Spleen (tissue), 11 donors: ENCODE data around the gene SPEM2. TPM values are rescaled to one million over a fixed set of nuclear protein-coding genes. Genes with fewer than 3 reads are reported as not detected.
A peak's percentile ranks its signal among the peaks of the same experiment; 100 is the strongest.

ENCODE experiments used
- DNase-seq: peaks from one replicate; pipeline ENCODE4 v3.0.0-alpha.2; 2020
- H3K27ac ChIP-seq, 8 donors: fragments of 200-600 bp; sonication (generic) in 7 of 8; 1 replicate in 4 of 8; 2 replicates in 4 of 8; pipeline versions ENCODE4 v1.5.0 to v1.8.0; 2016 to 2021; ENCODE audit warnings: inconsistent platforms in 4 of 8, mild to moderate bottlenecking in 4 of 8, moderate library complexity in 1 of 8
- H3K27me3 ChIP-seq, 7 donors: fragments of 200-600 bp; sonication (generic) in 6 of 7; replicated peaks in 1 of 7; 1 replicate in 4 of 7; 2 replicates in 3 of 7; pipeline versions ENCODE4 v1.5.0 to v1.8.0; 2016 to 2021; ENCODE audit warnings: inconsistent platforms in 3 of 7, mild to moderate bottlenecking in 1 of 7
- H3K36me3 ChIP-seq, 6 donors: fragments of 200-600 bp; sonication (generic) in 5 of 6; 1 replicate in 4 of 6; 2 replicates in 2 of 6; pipeline versions ENCODE4 v1.5.0 to v1.8.0; 2016 to 2021; ENCODE audit warnings: inconsistent platforms in 2 of 6
- H3K4me1 ChIP-seq, 6 donors: fragments of 200-600 bp; sonication (generic) in 5 of 6; 1 replicate in 3 of 6; 2 replicates in 3 of 6; pipeline versions ENCODE4 v1.5.0 to v1.8.0; 2016 to 2021; ENCODE audit warnings: inconsistent platforms in 3 of 6
- H3K4me3 ChIP-seq, 8 donors: fragments of 200-600 bp; sonication (generic) in 7 of 8; 1 replicate in 4 of 8; 2 replicates in 4 of 8; pipeline versions ENCODE4 v1.5.0 to v1.8.0; 2016 to 2021; ENCODE audit warnings: inconsistent platforms in 4 of 8, mild to moderate bottlenecking in 4 of 8, moderate library complexity in 2 of 8
- H3K9me3 ChIP-seq, 8 donors: fragments of 200-600 bp; sonication (generic) in 7 of 8; 1 replicate in 4 of 8; 2 replicates in 4 of 8; pipeline versions ENCODE4 v1.5.0 to v1.8.0; 2016 to 2021; ENCODE audit warnings: inconsistent platforms in 4 of 8
- CTCF ChIP-seq, 11 experiments: fragments of 200-600 bp in 7 of 11; fragments of 450-650 bp in 4 of 11; sonication (generic) in 4 of 11; IDR thresholded peaks in 8 of 11; conservative IDR thresholded peaks in 3 of 11; 1 replicate in 7 of 11; 2 replicates in 4 of 11; pipeline versions ENCODE4 v1.4.0 to v1.8.0; 2016 to 2021; ENCODE audit warnings: antibody characterized with exemption in 11 of 11, inconsistent platforms in 4 of 11, mild to moderate bottlenecking in 1 of 11
- POLR2A ChIP-seq, 3 donors: fragments of 450-650 bp; IDR thresholded peaks; one replicate each; pipeline ENCODE4 v1.5.1; 2017; ENCODE audit warnings: antibody characterized with exemption in 3 of 3, mild to moderate bottlenecking in 1 of 3
- POLR2AphosphoS5 ChIP-seq, 3 donors: sonication (generic); formaldehyde crosslinking; IDR thresholded peaks; one replicate each; pipeline ENCODE4 v1.5.1; 2017; ENCODE audit warnings: antibody characterized with exemption in 3 of 3
- WGBS, 5 donors: extraction: QIAGEN DNeasy Blood & Tissue Kit in 3 of 5; methylation state at CpG; one replicate each; pipeline versions ENCODE4 v1.1.5 to v1.1.7; 2013 to 2018; 5-methylcytosine and 5-hydroxymethylcytosine counted together
- intact Hi-C: fragments of 100-400 bp; cut with DNase I; formaldehyde crosslinking; loops from one replicate; pipeline ENCODE4 v1.15.0; 2023; ENCODE audit warnings: low total_unique reads
- polyA plus RNA-seq, 3 donors: library from polyadenylated mRNA; stranded (reverse); fragments of 200-250 nt; gene quantifications; one replicate each; pipeline ENCODE4 v1.2.1, GENCODE V29; 2013
- total RNA-seq, 7 donors: library from RNA; depleted of rRNA in 3 of 7; stranded (reverse); fragments of >200 nt in 3 of 7; fragmentation: NEBNext Ultra II Directional in 4 of 7; extraction: Animal tissue kit (Norgen Biotek cat#: 25700) in 4 of 7; gene quantifications; one replicate each; pipeline versions ENCODE4 v1.1.0 to v1.2.1, GENCODE V29; 2016 to 2021
- donor health status: healthy with polysubstance abuse.
- donor health status: DM: no; HTN: no; CAD: no; lungs with moderate emphysema.
- donor health status: DM: no; HTN: no; CAD: no.
- donor health status: Bipolar disorder and iron deficiency.
- donor health status: healthy.
- donor health status: DM: no; HTN: no; CAD: no.
- donor health status: DM: yes; HTN: yes; CAD: no.

The SPEM2 gene
- total and polyA plus RNA-seq, 10 donors: not detected

- Histone ChIP-seq H3K27me3 (peaks cover 0 to 62% (median 10%) of the 10 kb centered on the region in 7 donors), H3K9me3 (peaks cover 0 to 6% (median 0%) of the 10 kb centered on the region in 8 donors), H3K36me3 (no peaks in the 10 kb centered on the region), H3K4me3 (peak within 1 kb of the TSS; percentile 16 to 66 (median 33)), H3K27ac (peak within 1 kb of the TSS in 3 of 8 donors; percentile 24 to 38 (median 38)), H3K4me1 (peaks cover 7 to 40% (median 33%) of the 10 kb centered on the region in 6 donors)
- TF ChIP-seq POLR2AphosphoS5 (IDR thresholded peaks at IDR 0.05) (peak; percentile 54 to 75 (median 62)), CTCF (IDR thresholded peaks at IDR 0.05 in 8 of 11, conservative IDR thresholded peaks at IDR 0.05 in 3 of 11) (no peak), POLR2A (IDR thresholded peaks at IDR 0.05) (no peak)
- intact Hi-C loops: no loop called here
- WGBS, 5 donors: 7 to 14% (median 8%) methylated on average over 36 to 52 of the region's 52 CpGs
- peak; percentile 77 for DNase-seq
These were observed 44.3 kb upstream of the SPEM2 start, which contains the start of gene TNK1 for GRCh38 chr17:7380855-7381683. Gene TNK1, plus strand, starts transcription at chr17:7381089. Its CDS starts 1,838 bp downstream, at chr17:7382927.

- peaks cover 0 to 62% (median 10%) of the 10 kb centered on the region in 7 donors for H3K27me3 ChIP-seq
- intact Hi-C loops: no loop called here
- TF ChIP-seq POLR2A (IDR thresholded peaks at IDR 0.05) (no peak), CTCF (IDR thresholded peaks at IDR 0.05 in 8 of 11, conservative IDR thresholded peaks at IDR 0.05 in 3 of 11) (no peak), POLR2AphosphoS5 (IDR thresholded peaks at IDR 0.05) (no peak)
- no peak overlapping the region for H3K27ac ChIP-seq
- H3K4me1 ChIP-seq: peaks cover 7 to 40% (median 33%) of the 10 kb centered on the region in 6 donors
- H3K36me3 ChIP-seq: peaks cover 0 to 13% (median 2%) of the 10 kb centered on the region in 6 donors
- 88 to 95% (median 93%) methylated on average over 9 to 10 of the region's 10 CpGs for WGBS, 5 donors
- peaks cover 0 to 6% (median 0%) of the 10 kb centered on the region in 8 donors for H3K9me3 ChIP-seq
- H3K4me3 ChIP-seq: no peak overlapping the region
- no peak for DNase-seq
These were observed 42.5 kb upstream of the SPEM2 start for GRCh38 chr17:7382901-7383300.

GRCh38 chr17:7383371-7383741, 42.1 kb upstream of the SPEM2 start:
- 82 to 90% (median 85%) methylated on average over 7 to 11 of the region's 11 CpGs for WGBS, 5 donors
- no peak for DNase-seq
- intact Hi-C loops: no loop called here
- Histone ChIP-seq H3K27ac (peak overlapping the region in 1 of 8 donors; percentile 86), H3K4me3 (peak overlapping the region in 7 of 8 donors; percentile 47 to 73 (median 53)), H3K36me3 (peaks cover 0 to 18% (median 4%) of the 10 kb centered on the region in 6 donors), H3K27me3 (peaks cover 0 to 62% (median 10%) of the 10 kb centered on the region in 7 donors), H3K9me3 (peaks cover 0 to 6% (median 0%) of the 10 kb centered on the region in 8 donors), H3K4me1 (peaks cover 7 to 40% (median 33%) of the 10 kb centered on the region in 6 donors)
- TF ChIP-seq CTCF (IDR thresholded peaks at IDR 0.05 in 8 of 11, conservative IDR thresholded peaks at IDR 0.05 in 3 of 11): no peak
- no peak for TF ChIP-seq POLR2A (IDR thresholded peaks at IDR 0.05)
- TF ChIP-seq POLR2AphosphoS5 (IDR thresholded peaks at IDR 0.05): no peak
